ENCODE measurements around the gene FHIT.

FHIT gene

GRCh38 chr3:59791774-59792308, 1459.4 kb downstream of the FHIT start:
- no peak for DNase-seq (ENCODE audit: low read depth in 3 of 3, low spot score in 1 of 3)

GRCh38 chr3:59790241-59790640, 1461.0 kb downstream of the FHIT start:
- no peak for DNase-seq (ENCODE audit: low read depth in 3 of 3, low spot score in 1 of 3)

- no peak for DNase-seq (ENCODE audit: low read depth in 3 of 3, low spot score in 1 of 3)
Observed at GRCh38 chr3:59788801-59789200, 1462.5 kb downstream of the FHIT start.

GRCh38 chr3:59788133-59788532, 1463.1 kb downstream of the FHIT start:
- DNase-seq (ENCODE audit: low read depth in 3 of 3, low spot score in 1 of 3): no peak

GRCh38 chr3:59786374-59786773, 1464.9 kb downstream of the FHIT start:
- no peak for DNase-seq (ENCODE audit: low read depth in 3 of 3, low spot score in 1 of 3)

- no peak for DNase-seq (ENCODE audit: low read depth in 3 of 3, low spot score in 1 of 3)
Observed at GRCh38 chr3:59784164-59784563, 1467.1 kb downstream of the FHIT start.

- no peak for DNase-seq (ENCODE audit: low read depth in 3 of 3, low spot score in 1 of 3)
Observed at GRCh38 chr3:59783468-59783988, 1467.7 kb downstream of the FHIT start.

- no peak for DNase-seq (ENCODE audit: low read depth in 3 of 3, low spot score in 1 of 3)
Observed at GRCh38 chr3:59782664-59783063, 1468.6 kb downstream of the FHIT start.

- no peak for DNase-seq (ENCODE audit: low read depth in 3 of 3, low spot score in 1 of 3)
Observed at GRCh38 chr3:59780209-59780608, 1471.0 kb downstream of the FHIT start.

GRCh38 chr3:59779260-59779659, 1472.0 kb downstream of the FHIT start:
- no peak for DNase-seq (ENCODE audit: low read depth in 3 of 3, low spot score in 1 of 3)

GRCh38 chr3:59777667-59778077, 1473.6 kb downstream of the FHIT start:
- DNase-seq (ENCODE audit: low read depth in 3 of 3, low spot score in 1 of 3): no peak

- no peak for DNase-seq (ENCODE audit: low read depth in 3 of 3, low spot score in 1 of 3)
Observed at GRCh38 chr3:59777066-59777465, 1474.2 kb downstream of the FHIT start.

GRCh38 chr3:59775761-59776325, 1475.4 kb downstream of the FHIT start:
- no peak for DNase-seq (ENCODE audit: low read depth in 3 of 3, low spot score in 1 of 3)

- no peak for DNase-seq (ENCODE audit: low read depth in 3 of 3, low spot score in 1 of 3)
Observed at GRCh38 chr3:59775106-59775505, 1476.1 kb downstream of the FHIT start.

- DNase-seq (ENCODE audit: low read depth in 3 of 3, low spot score in 1 of 3): no peak
Observed at GRCh38 chr3:59774634-59775033, 1476.6 kb downstream of the FHIT start.

GRCh38 chr3:59774000-59774399, 1477.3 kb downstream of the FHIT start:
- no peak for DNase-seq (ENCODE audit: low read depth in 3 of 3, low spot score in 1 of 3)

GRCh38 chr3:59772416-59773408, 1478.5 kb downstream of the FHIT start:
- no peak for DNase-seq (ENCODE audit: low read depth in 3 of 3, low spot score in 1 of 3)

- no peak for DNase-seq (ENCODE audit: low read depth in 3 of 3, low spot score in 1 of 3)
Observed at GRCh38 chr3:59771768-59772181, 1479.5 kb downstream of the FHIT start.

- DNase-seq (ENCODE audit: low read depth in 3 of 3, low spot score in 1 of 3): no peak
Observed at GRCh38 chr3:59769127-59769750, 1482.0 kb downstream of the FHIT start.

GRCh38 chr3:59766200-59766872, 1484.9 kb downstream of the FHIT start:
- DNase-seq (ENCODE audit: low read depth in 3 of 3, low spot score in 1 of 3): no peak

- no peak for DNase-seq (ENCODE audit: low read depth in 3 of 3, low spot score in 1 of 3)
Observed at GRCh38 chr3:59764171-59764570, 1487.1 kb downstream of the FHIT start.
